Tibial nerve (tissue), 3 donors: ENCODE measurements around the gene ANO6.

Experiments used
- POLR2A ChIP-seq, 2 donors: fragments of 450-650 bp; IDR thresholded peaks; one replicate each; pipeline ENCODE4 v1.6.1; 2017; ENCODE audit warnings: antibody characterized with exemption in 2 of 2, mild to moderate bottlenecking in 2 of 2, moderate library complexity in 2 of 2
- TF ChIP-seq, protein P1 (sequence below), 5 experiments: fragments of 200-600 bp in 3 of 5; fragments of 450-650 bp in 2 of 5; sonication (generic) in 3 of 5; IDR thresholded peaks; one replicate each; pipeline ENCODE4 v1.5.1; 2016 to 2019; ENCODE audit warnings: antibody characterized with exemption in 5 of 5, mild to moderate bottlenecking in 3 of 5, moderate library complexity in 2 of 5

DNA sequence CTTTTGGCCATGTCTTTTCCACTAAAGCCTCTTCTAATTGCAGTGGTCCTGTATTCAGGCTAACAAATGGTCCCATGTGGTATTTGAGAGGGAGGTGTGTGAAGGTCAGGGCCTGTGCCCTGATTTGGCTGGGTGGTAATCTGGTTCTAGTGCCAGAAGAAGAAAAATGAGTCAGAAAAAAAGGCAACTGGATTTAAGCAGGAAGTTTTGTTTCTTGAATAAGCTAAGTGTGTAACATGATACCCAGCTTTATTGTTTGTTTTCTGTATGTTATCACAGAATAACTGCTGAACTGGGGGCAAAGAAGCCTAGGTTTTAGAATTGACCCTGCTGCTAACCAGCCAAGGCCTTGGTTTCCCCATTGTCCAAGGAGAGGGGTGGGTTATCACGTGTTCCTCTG is 134.0 kb downstream of the ANO6 start:
- TF ChIP-seq POLR2A (IDR thresholded peaks at IDR 0.05) = no peak
- TF ChIP-seq, protein P1, sequence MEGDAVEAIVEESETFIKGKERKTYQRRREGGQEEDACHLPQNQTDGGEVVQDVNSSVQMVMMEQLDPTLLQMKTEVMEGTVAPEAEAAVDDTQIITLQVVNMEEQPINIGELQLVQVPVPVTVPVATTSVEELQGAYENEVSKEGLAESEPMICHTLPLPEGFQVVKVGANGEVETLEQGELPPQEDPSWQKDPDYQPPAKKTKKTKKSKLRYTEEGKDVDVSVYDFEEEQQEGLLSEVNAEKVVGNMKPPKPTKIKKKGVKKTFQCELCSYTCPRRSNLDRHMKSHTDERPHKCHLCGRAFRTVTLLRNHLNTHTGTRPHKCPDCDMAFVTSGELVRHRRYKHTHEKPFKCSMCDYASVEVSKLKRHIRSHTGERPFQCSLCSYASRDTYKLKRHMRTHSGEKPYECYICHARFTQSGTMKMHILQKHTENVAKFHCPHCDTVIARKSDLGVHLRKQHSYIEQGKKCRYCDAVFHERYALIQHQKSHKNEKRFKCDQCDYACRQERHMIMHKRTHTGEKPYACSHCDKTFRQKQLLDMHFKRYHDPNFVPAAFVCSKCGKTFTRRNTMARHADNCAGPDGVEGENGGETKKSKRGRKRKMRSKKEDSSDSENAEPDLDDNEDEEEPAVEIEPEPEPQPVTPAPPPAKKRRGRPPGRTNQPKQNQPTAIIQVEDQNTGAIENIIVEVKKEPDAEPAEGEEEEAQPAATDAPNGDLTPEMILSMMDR (IDR thresholded peaks at IDR 0.05) = no peak
